Astrocyte (in vitro differentiated cells and primary cell): ENCODE measurements around the gene GMDS.

Experiments
- EZH2 ChIP-seq: IDR thresholded peaks from 2 replicates; pipeline ENCODE4 v1.6.1; 2012; ENCODE audit warnings: mild to moderate bottlenecking, low read length, inconsistent platforms; ENCODE audit not compliant: insufficient read depth
- TF ChIP-seq, protein P1 (sequence below): IDR thresholded peaks from 2 replicates; pipeline ENCODE4 v1.5.1; 2011; ENCODE audit warnings: low read depth, mild to moderate bottlenecking, inconsistent platforms, low read length, moderate library complexity; ENCODE audit not compliant: insufficient read depth

DNA sequence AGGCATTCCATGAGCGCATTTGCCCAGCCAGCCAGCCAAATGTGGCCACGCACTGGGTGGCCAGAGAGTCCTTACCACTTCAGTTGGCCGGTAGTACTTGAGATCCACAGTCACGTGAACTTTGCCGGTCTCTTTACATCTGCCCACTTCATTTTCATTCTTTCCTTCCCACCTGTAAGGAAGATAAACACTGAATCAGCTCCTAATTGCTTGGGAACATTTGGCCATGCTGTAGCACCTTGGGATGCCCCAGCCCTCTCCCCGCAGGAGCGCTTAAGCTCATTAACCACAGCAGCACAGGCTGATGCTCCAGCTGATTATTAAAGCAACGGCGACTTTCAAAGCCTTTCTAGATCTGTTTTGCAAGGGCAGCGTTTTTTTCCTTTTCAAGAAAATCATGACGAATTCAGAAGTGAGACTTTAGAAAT, 519.0 kb downstream of the GMDS start:
- TF ChIP-seq, protein P1, sequence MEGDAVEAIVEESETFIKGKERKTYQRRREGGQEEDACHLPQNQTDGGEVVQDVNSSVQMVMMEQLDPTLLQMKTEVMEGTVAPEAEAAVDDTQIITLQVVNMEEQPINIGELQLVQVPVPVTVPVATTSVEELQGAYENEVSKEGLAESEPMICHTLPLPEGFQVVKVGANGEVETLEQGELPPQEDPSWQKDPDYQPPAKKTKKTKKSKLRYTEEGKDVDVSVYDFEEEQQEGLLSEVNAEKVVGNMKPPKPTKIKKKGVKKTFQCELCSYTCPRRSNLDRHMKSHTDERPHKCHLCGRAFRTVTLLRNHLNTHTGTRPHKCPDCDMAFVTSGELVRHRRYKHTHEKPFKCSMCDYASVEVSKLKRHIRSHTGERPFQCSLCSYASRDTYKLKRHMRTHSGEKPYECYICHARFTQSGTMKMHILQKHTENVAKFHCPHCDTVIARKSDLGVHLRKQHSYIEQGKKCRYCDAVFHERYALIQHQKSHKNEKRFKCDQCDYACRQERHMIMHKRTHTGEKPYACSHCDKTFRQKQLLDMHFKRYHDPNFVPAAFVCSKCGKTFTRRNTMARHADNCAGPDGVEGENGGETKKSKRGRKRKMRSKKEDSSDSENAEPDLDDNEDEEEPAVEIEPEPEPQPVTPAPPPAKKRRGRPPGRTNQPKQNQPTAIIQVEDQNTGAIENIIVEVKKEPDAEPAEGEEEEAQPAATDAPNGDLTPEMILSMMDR, result no peak
- TF ChIP-seq EZH2, result no peak
